Subcutaneous abdominal adipose tissue (tissue), 5 donors: ENCODE measurements around the gene NPPC.
A peak's percentile ranks its signal among the peaks of the same experiment; 100 is the strongest.

Experiments
- H3K27ac ChIP-seq: one replicate; pipeline ENCODE4 v1.7.0; 2013; ENCODE audit warnings: low read depth, mild to moderate bottlenecking, inconsistent platforms, low read length, moderate library complexity
- H3K27me3 ChIP-seq, 5 donors: one replicate each; pipeline ENCODE4 v1.7.0; 2013; ENCODE audit warnings: low read length in 5 of 5, inconsistent platforms in 1 of 5; ENCODE audit not compliant: control insufficient read depth in 5 of 5, insufficient read depth in 4 of 5
- H3K36me3 ChIP-seq, 5 donors: one replicate each; pipeline ENCODE4 v1.7.0; 2013; ENCODE audit warnings: low read length in 5 of 5; ENCODE audit not compliant: control insufficient read depth in 5 of 5, insufficient read depth in 5 of 5
- H3K4me1 ChIP-seq, 5 donors: one replicate each; pipeline ENCODE4 v1.7.0; 2013; ENCODE audit warnings: low read length in 5 of 5, mild to moderate bottlenecking in 3 of 5, moderate library complexity in 1 of 5; ENCODE audit not compliant: control insufficient read depth in 5 of 5, insufficient read depth in 5 of 5
- H3K4me3 ChIP-seq, 5 donors: one replicate each; pipeline ENCODE4 v1.7.0; 2013; ENCODE audit warnings: low read length in 5 of 5, low read depth in 1 of 5
- H3K9ac ChIP-seq, 5 donors: one replicate each; pipeline ENCODE4 v1.7.0; 2013; ENCODE audit warnings: low read length in 5 of 5, mild to moderate bottlenecking in 4 of 5, moderate library complexity in 3 of 5
- H3K9me3 ChIP-seq, 5 donors: one replicate each; pipeline ENCODE4 v1.7.0; 2013; ENCODE audit warnings: low read length in 5 of 5; ENCODE audit not compliant: control insufficient read depth in 5 of 5
- donor health status: healthy.
- donor health status: healthy.
- donor health status: healthy.
- donor health status: healthy.
- donor health status: healthy.

Gene NPPC

GRCh38 chr2:231923010-231923344 is 3.2 kb downstream of the NPPC start:
- no peak overlapping the region for H3K9ac ChIP-seq
- H3K4me3 ChIP-seq, result no peak overlapping the region
- no peak overlapping the region for H3K27ac ChIP-seq
- no peaks in the 10 kb centered on the region for H3K9me3 ChIP-seq
- peaks cover 0 to 28% (median 23%) of the 10 kb centered on the region in 5 donors for H3K4me1 ChIP-seq
- H3K36me3 ChIP-seq, result no peaks in the 10 kb centered on the region
- H3K27me3 ChIP-seq, result peaks cover 22 to 65% (median 52%) of the 10 kb centered on the region in 5 donors

- Histone ChIP-seq H3K9ac (no peak overlapping the region), H3K27ac (no peak overlapping the region), H3K27me3 (peaks cover 20 to 60% (median 47%) of the 10 kb centered on the region in 5 donors), H3K36me3 (no peaks in the 10 kb centered on the region), H3K4me1 (peaks cover 0 to 31% (median 23%) of the 10 kb centered on the region in 5 donors), H3K4me3 (no peak overlapping the region), H3K9me3 (no peaks in the 10 kb centered on the region)
These were observed 3.7 kb downstream of the NPPC start for GRCh38 chr2:231922311-231923009.

GRCh38 chr2:231920795-231921194 is 5.4 kb downstream of the NPPC start:
- Histone ChIP-seq H3K4me3 (no peak overlapping the region), H3K27ac (no peak overlapping the region), H3K9me3 (no peaks in the 10 kb centered on the region), H3K27me3 (peaks cover 9 to 43% (median 32%) of the 10 kb centered on the region in 5 donors), H3K36me3 (no peaks in the 10 kb centered on the region), H3K9ac (no peak overlapping the region), H3K4me1 (peaks cover 0 to 16% (median 9%) of the 10 kb centered on the region in 5 donors)

DNA sequence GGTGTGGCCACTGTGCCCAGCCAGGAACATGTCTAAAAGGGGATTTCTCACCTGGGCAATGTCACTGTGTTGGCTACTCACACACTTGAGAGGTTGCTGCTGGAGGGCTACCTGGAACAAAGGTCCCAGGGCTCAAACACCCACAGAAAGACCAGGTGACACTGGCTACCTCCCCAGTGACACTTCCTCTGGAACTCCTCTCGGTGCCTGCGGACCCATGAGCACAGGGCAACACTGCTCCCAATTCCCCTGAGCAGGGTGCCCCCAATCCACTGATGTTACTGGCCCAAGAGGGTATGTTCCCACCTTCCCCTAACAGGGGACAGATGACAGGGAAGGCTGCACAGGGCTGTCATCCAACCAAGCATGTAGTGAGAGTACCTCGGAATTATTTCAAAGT is 5.8 kb downstream of the NPPC start:
- Histone ChIP-seq H3K9ac (no peak overlapping the region), H3K4me1 (peaks cover 0 to 12% (median 5%) of the 10 kb centered on the region in 5 donors), H3K9me3 (no peaks in the 10 kb centered on the region), H3K36me3 (no peaks in the 10 kb centered on the region), H3K27ac (no peak overlapping the region), H3K4me3 (no peak overlapping the region), H3K27me3 (peaks cover 9 to 39% (median 29%) of the 10 kb centered on the region in 5 donors)

- peaks cover 0 to 6% (median 0%) of the 10 kb centered on the region in 5 donors for H3K4me1 ChIP-seq
- H3K9ac ChIP-seq, result no peak overlapping the region
- H3K9me3 ChIP-seq, result no peaks in the 10 kb centered on the region
- no peaks in the 10 kb centered on the region for H3K36me3 ChIP-seq
- no peak overlapping the region for H3K27ac ChIP-seq
- no peak overlapping the region for H3K4me3 ChIP-seq
- peaks cover 3 to 33% (median 22%) of the 10 kb centered on the region in 5 donors for H3K27me3 ChIP-seq
These were observed 6.7 kb downstream of the NPPC start for GRCh38 chr2:231919341-231920035.

DNA sequence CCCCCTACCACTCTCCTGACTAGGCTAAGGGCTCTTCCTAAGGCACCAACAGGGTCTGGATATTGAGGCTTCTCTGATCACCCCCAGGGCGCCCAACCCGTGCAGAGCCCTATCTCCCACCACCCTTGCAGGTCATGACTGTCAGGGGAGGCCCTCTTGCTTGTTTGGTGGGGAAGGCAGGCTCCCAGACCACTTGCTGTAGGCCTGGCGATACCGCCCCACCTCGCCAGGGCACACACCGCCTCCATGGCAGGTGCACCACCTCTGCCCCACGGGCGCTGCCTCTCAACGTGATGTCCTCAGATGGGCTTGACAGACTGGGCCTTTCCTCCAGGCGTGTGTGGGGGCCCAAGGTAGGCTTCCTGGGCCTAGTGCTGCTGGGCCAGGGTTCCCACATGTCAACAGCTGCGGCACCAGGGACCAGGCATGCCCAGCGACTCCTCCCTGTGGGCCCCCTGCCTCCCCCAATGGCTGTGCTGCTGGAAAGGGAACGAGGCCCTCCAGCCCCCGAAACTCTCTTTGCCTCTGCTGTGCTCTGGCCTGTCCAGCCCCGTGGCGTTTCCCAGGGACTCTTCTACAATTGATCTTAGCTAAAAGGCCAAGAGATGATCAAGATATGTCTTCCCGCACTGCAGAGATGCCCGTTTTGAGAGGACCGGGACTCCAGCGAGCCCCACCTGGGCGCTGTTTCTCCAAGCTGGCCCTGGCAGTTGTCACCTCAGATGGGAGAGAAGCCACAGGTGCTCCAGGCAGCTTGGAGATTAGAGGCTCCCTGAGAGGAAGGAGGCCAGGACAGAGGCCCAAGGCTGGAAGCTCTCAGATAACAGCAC is 7.5 kb downstream of the NPPC start:
- H3K9ac ChIP-seq, result no peak overlapping the region
- no peak overlapping the region for H3K4me3 ChIP-seq
- peaks cover 0 to 6% (median 0%) of the 10 kb centered on the region in 5 donors for H3K4me1 ChIP-seq
- no peaks in the 10 kb centered on the region for H3K9me3 ChIP-seq
- no peak overlapping the region for H3K27ac ChIP-seq
- peaks cover 3 to 27% (median 17%) of the 10 kb centered on the region in 5 donors for H3K27me3 ChIP-seq
- no peaks in the 10 kb centered on the region for H3K36me3 ChIP-seq

DNA sequence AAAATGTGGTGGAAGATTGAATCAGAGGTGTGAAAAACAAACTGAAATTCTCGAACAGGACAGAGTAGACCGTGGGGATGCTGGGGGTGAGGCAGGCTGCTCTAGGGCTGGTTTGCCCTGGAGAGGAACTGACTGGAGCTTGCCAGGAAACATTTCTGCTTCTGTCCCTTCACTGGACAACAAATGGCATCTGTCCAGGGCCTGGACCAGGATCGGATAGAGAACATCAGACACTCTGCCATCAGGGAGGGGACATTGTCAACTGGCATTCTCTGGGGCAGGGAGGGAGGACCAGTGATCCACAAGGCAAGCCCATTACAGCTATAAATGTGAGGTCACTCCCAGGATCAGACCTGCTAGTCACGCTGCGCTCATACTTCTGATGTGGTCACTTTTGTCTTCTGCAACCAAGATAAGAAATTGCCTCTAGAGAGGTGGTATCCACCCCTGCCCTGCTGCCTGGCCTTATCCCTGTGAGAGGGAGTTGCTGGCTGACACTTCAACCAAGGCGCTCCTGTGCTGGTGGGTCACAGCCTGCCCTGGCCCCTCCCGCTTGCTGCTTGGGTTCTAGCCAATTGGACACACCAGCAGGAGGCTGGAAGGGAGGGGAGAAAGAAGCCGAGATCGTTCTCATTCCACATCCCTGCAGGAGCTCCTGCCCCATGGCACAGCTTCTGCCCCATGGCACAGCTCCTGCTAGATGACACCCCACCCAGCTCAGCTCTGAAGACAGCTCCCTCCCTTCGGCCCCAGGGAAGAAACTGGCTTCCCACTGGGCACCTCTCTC is 8.7 kb downstream of the NPPC start:
- H3K9ac ChIP-seq, result no peak overlapping the region

DNA sequence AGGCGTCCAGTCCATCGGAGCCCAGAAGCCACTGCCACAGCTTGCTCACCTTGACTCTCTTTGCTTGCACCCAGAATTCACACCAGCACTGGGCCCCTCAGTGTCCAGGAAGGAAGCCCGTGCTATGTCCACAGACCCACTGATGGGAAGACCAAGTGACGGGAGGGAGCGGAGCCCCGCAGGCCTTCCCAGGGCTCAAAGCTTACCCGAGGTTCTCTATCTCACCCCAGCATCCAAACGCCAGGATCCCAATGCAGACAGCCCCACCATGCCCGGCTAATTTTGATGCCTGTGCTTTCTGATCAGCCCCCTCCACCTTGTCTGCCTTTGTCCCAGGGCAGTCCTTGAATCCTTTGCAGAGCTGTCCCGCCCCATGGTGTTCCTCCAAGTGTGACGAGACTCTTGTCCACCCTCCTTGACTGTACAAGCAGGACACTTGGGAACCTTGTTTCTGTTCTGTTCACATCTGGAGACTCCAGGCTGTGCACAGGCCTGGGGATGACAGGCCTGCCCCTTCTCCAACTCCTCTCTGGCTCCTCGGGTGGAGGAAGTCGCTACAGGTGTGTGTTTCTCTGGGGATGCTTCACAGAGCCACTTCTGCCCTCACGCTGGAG is 12.0 kb downstream of the NPPC start:
- no peak overlapping the region for H3K27ac ChIP-seq
- H3K9ac ChIP-seq, result peak overlapping the region in 1 of 5 donors; percentile 41
- H3K9me3 ChIP-seq, result no peaks in the 10 kb centered on the region
- no peak overlapping the region for H3K4me3 ChIP-seq
- H3K4me1 ChIP-seq, result peaks cover 0 to 8% (median 0%) of the 10 kb centered on the region in 5 donors
- H3K36me3 ChIP-seq, result no peaks in the 10 kb centered on the region
- H3K27me3 ChIP-seq, result peaks cover 2 to 13% (median 2%) of the 10 kb centered on the region in 5 donors

More for the DNA sequence above, 8.7 kb downstream of the NPPC start:
- Histone ChIP-seq H3K9me3 (no peaks in the 10 kb centered on the region), H3K4me1 (peaks cover 0 to 6% (median 0%) of the 10 kb centered on the region in 5 donors), H3K27ac (no peak overlapping the region), H3K27me3 (peaks cover 0 to 17% (median 9%) of the 10 kb centered on the region in 5 donors), H3K36me3 (no peaks in the 10 kb centered on the region), H3K4me3 (no peak overlapping the region)

DNA sequence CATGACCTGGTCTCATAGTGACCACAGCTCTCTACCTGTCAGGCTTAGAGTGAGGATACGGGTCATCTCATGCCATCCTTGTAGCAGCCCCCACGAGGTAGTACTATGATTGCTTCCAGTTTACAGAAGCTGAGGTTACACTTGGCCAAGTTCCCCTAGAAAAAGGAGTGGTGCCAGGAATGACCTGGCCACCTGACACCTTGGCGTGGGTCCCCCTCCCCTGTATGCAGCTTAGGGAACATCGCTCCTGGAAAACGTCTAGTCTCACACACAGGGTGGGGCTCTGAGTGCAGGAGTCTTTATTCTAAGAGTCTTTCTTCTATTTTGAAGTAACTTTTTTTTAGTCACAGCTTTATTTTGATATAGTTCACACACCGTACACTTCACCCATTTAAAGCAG is 14.8 kb downstream of the NPPC start:
- Histone ChIP-seq H3K27ac (no peak overlapping the region), H3K4me1 (peaks cover 0 to 4% (median 0%) of the 10 kb centered on the region in 5 donors), H3K9me3 (no peaks in the 10 kb centered on the region), H3K27me3 (peaks cover under 1 to 8% (median 2%) of the 10 kb centered on the region in 5 donors), H3K36me3 (no peaks in the 10 kb centered on the region), H3K9ac (no peak overlapping the region), H3K4me3 (no peak overlapping the region)
